B cell (primary cell): ENCODE measurements around the gene PCSK9. TPM values are rescaled to one million over a fixed set of nuclear protein-coding genes. Genes with fewer than 3 reads are reported as not detected.
"Not testable (repeated sequence)": the region's sequence is repeated elsewhere in the genome, so short reads cannot be mapped to it uniquely, and the experiment has no call there.

Experiments used
- ATAC-seq: fragments of 200-7000 bp; cut with Tn5 transposase; one replicate; pipeline ENCODE4 v1.10.0; 2021; ENCODE audit warnings: low read depth, mild to moderate bottlenecking, moderate number of reproducible peaks, moderate library complexity
- CTCF ChIA-PET: fragments of 350-600 bp; sonication (Branson Sonifier 250); formaldehyde crosslinking; loops from one replicate; lab custom pipeline; 2021; ENCODE audit warnings: antibody characterized with exemption, inconsistent platforms; lab: Charles Lee
- POLR2A ChIA-PET: fragments of 350-600 bp; sonication (Branson Sonifier 250); formaldehyde crosslinking; loops from one replicate; lab custom pipeline; 2021; ENCODE audit warnings: antibody characterized with exemption; lab: Charles Lee
- DNase-seq: peaks from one replicate; pipeline ENCODE4 v3.0.0; 2013
- H2AFZ ChIP-seq: 2 replicates; pipeline ENCODE4 v1.6.1; 2012; ENCODE audit warnings: mild to moderate bottlenecking, low read depth, low read length; ENCODE audit not compliant: insufficient read depth, poor library complexity, severe bottlenecking
- H3K27ac ChIP-seq, 2 donors: 1 replicate in 1 of 2; 2 replicates in 1 of 2; pipeline ENCODE4 v1.5.1; 2012 to 2013; ENCODE audit warnings: low read length in 2 of 2, mild to moderate bottlenecking in 2 of 2, moderate library complexity in 1 of 2
- H3K27me3 ChIP-seq, 4 experiments: fragments of 200-600 bp in 1 of 4; sonication (generic) in 1 of 4; replicated peaks in 1 of 4; 1 replicate in 2 of 4; 2 replicates in 2 of 4; pipeline versions ENCODE4 v1.6.1 to v1.7.0; 2013 to 2016; ENCODE audit warnings: low read length in 3 of 4, mild to moderate bottlenecking in 2 of 4, mixed read lengths in 1 of 4, moderate library complexity in 1 of 4; ENCODE audit not compliant: insufficient read depth in 4 of 4, control insufficient read depth in 3 of 4; ENCODE audit errors: control extremely low read depth in 1 of 4
- H3K36me3 ChIP-seq, 2 experiments: replicated peaks in 1 of 2; 1 replicate in 1 of 2; 2 replicates in 1 of 2; pipeline versions ENCODE4 v1.6.1 to v1.7.1; 2013; ENCODE audit warnings: low read length in 1 of 2; ENCODE audit not compliant: insufficient read depth in 2 of 2, control insufficient read depth in 1 of 2; ENCODE audit errors: control extremely low read depth in 1 of 2, extremely low read depth in 1 of 2
- H3K4me1 ChIP-seq, 2 donors: fragments of 200-600 bp in 1 of 2; sonication (generic) in 1 of 2; 1 replicate in 1 of 2; 2 replicates in 1 of 2; pipeline versions ENCODE4 v1.5.1 to v1.6.1; 2013 to 2017; ENCODE audit warnings: low read length in 2 of 2; ENCODE audit not compliant: control insufficient read depth in 2 of 2, insufficient read depth in 2 of 2
- H3K4me2 ChIP-seq: replicated peaks from 2 replicates; pipeline ENCODE3; 2012; ENCODE audit warnings: mild to moderate bottlenecking, low read depth, low read length; ENCODE audit not compliant: poor library complexity, severe bottlenecking
- H3K4me3 ChIP-seq, 5 experiments: fragments of 200-600 bp in 1 of 5; sonication (generic) in 1 of 5; 1 replicate in 3 of 5; 2 replicates in 2 of 5; pipeline versions ENCODE4 v1.5.1 to v1.7.0; 2011 to 2016; ENCODE audit warnings: low read length in 4 of 5, mild to moderate bottlenecking in 4 of 5, low read depth in 2 of 5, control low read depth in 1 of 5, moderate library complexity in 1 of 5; ENCODE audit not compliant: insufficient read depth in 1 of 5; ENCODE audit errors: control extremely low read depth in 1 of 5, extremely low read depth in 1 of 5
- H3K79me2 ChIP-seq: fragments of 200-600 bp; sonication (generic); one replicate; pipeline ENCODE4 v1.6.0; 2016; ENCODE audit warnings: low read length; ENCODE audit not compliant: control insufficient read depth, insufficient read depth
- H3K9ac ChIP-seq: fragments of 200-600 bp; sonication (generic); 2 replicates; pipeline ENCODE4 v1.6.1; 2017; ENCODE audit warnings: mild to moderate bottlenecking, low read length, moderate library complexity
- H3K9me3 ChIP-seq, 3 donors: one replicate each; pipeline versions ENCODE4 v1.6.1 to v1.7.1; 2013; ENCODE audit warnings: low read length in 2 of 3; ENCODE audit not compliant: control insufficient read depth in 2 of 3, insufficient read depth in 1 of 3; ENCODE audit errors: control extremely low read depth in 1 of 3
- H4K20me1 ChIP-seq: 2 replicates; pipeline ENCODE4 v1.6.0; 2012; ENCODE audit warnings: mild to moderate bottlenecking, low read length; ENCODE audit not compliant: insufficient read depth, control insufficient read depth, poor library complexity, severe bottlenecking
- H3K27ac Mint-ChIP-seq: one replicate; pipeline ENCODE4 v1.8.0; 2021; ENCODE audit warnings: mixed read lengths
- H3K27me3 Mint-ChIP-seq: one replicate; pipeline ENCODE4 v1.8.0; 2021; ENCODE audit warnings: mixed read lengths
- H3K4me1 Mint-ChIP-seq: one replicate; pipeline ENCODE4 v1.8.0; 2021; ENCODE audit warnings: mixed read lengths
- H3K4me3 Mint-ChIP-seq: one replicate; pipeline ENCODE4 v1.8.0; 2021; ENCODE audit warnings: mixed read lengths
- H3K9me3 Mint-ChIP-seq: one replicate; pipeline ENCODE4 v1.8.0; 2022; ENCODE audit warnings: mixed read lengths; ENCODE audit not compliant: insufficient read depth
- CTCF ChIP-seq: fragments of 200-600 bp; IDR thresholded peaks from one replicate; pipeline ENCODE4 v1.8.0; 2022; ENCODE audit warnings: antibody characterized with exemption, mild to moderate bottlenecking
- EZH2 ChIP-seq: IDR thresholded peaks from 2 replicates; pipeline ENCODE4 v1.6.1; 2012; ENCODE audit warnings: borderline replicate concordance, low read depth, mild to moderate bottlenecking, moderate library complexity, low read length; ENCODE audit not compliant: insufficient read depth, poor library complexity, severe bottlenecking
- WGBS: methylation state at CpG from one replicate; pipeline ENCODE4 v1.1.5; 2013; ENCODE audit warnings: missing lambda C conversion rate; ENCODE audit not compliant: insufficient coverage; 5-methylcytosine and 5-hydroxymethylcytosine counted together
- intact Hi-C: fragments of 100-400 bp; cut with micrococcal nuclease; formaldehyde crosslinking; loops from one replicate; pipeline ENCODE4 v1.10.0; 2022
- polyA plus RNA-seq: library from polyadenylated mRNA; depleted of rRNA; stranded (reverse); fragments of >200 nt; gene quantifications from 2 replicates; pipeline ENCODE4 v1.2.3, GENCODE V29; 2012
- total RNA-seq, 2 donors: library from RNA; stranded (reverse); fragments of 120-200 nt in 1 of 2; gene quantifications; 1 replicate in 1 of 2; 2 replicates in 1 of 2; pipeline versions ENCODE4 v1.2.3 to v1.2.4, GENCODE V29; 2013 to 2022

Gene PCSK9
- total and polyA plus RNA-seq, 2 donors (not counting 1 experiment from before 2014, with no cell fraction given) = not detected

DNA sequence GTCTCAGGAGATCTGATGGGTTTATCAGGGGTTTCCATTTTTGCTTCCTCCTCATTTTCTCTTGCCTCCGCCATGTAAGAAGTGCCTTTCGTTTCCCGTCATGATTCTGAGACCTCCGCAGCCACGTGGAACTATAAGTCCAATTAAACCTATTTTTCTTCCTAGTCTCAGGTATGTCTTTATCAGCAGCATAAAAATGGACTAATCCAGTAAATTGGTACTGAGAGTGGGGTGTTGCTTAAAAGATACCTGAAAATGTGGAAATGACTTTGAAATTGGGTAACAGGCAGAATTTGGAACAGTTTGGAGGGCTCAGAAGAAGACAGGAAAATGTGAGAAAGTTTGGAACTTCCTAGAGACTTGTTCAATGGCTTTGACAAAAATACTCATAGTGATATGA lies 8.2 kb upstream of the PCSK9 start:
- H3K36me3 ChIP-seq, H3K4me1 ChIP-seq, H3K9ac ChIP-seq, H3K4me1 Mint-ChIP-seq, POLR2A ChIA-PET, intact Hi-C loops, H3K4me3 ChIP-seq, H3K27me3 ChIP-seq, H4K20me1 ChIP-seq, H2AFZ ChIP-seq, ATAC-seq, DNase-seq, H3K27ac Mint-ChIP-seq, H3K4me3 Mint-ChIP-seq, H3K27ac ChIP-seq, H3K79me2 ChIP-seq, CTCF ChIA-PET, H3K4me2 ChIP-seq, H3K9me3 Mint-ChIP-seq, H3K9me3 ChIP-seq: not testable (repeated sequence)
- WGBS = no CpG with 5 or more reads among the region's 5 CpGs
- peaks cover 31% of the 10 kb centered on the region for H3K27me3 Mint-ChIP-seq

DNA sequence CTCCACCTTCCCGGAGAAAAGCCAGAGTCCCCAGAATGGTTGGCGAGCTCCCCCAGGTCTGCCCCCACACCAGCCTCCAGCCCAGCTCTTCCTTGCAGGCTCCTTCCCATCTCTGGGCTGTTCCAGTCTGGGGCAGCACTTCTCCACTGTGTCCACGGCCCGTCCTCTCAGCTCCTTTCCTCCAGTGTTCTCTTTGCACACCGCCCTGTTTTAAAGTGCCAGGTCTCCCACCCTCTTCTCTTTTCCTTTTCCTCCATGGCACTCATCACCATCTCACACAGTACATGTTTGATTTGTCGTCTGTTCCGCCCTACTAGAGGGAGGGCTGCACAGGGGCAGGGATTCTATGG lies 6.1 kb upstream of the PCSK9 start:
- H3K27me3 Mint-ChIP-seq = peaks cover 48% of the 10 kb centered on the region
- Histone ChIP-seq H3K27me3 (peaks cover 0 to 16% (median 7%) of the 10 kb centered on the region in 4 experiments), H3K9ac (no peak overlapping the region), H3K4me3 (no peak overlapping the region), H3K4me2 (no peak overlapping the region), H2AFZ (no peak overlapping the region), H3K79me2 (no peaks in the 10 kb centered on the region), H3K9me3 (peaks cover 0 to 5% (median 0%) of the 10 kb centered on the region in 3 donors), H3K36me3 (no peaks in the 10 kb centered on the region), H3K4me1 (no peaks in the 10 kb centered on the region), H4K20me1 (no peaks in the 10 kb centered on the region), H3K27ac (no peak overlapping the region)
- TF ChIP-seq EZH2 (no peak), CTCF (no peak)
- ChIA-PET CTCF (no interaction called here), POLR2A (no interaction called here)
- no peak for DNase-seq
- no peak for ATAC-seq
- H3K4me1 Mint-ChIP-seq = no peaks in the 10 kb centered on the region
- intact Hi-C loops = no loop called here
- no peak overlapping the region for H3K4me3 Mint-ChIP-seq
- H3K9me3 Mint-ChIP-seq = no peaks in the 10 kb centered on the region
- 92% methylated on average over 5 of the region's 7 CpGs for WGBS
- H3K27ac Mint-ChIP-seq = no peak overlapping the region
